Neural cell (in vitro differentiated cells): ENCODE results near the gene ZMYND11. TPM values are rescaled to one million over a fixed set of nuclear protein-coding genes. Genes with fewer than 3 reads are reported as not detected.

ENCODE experiments used
- H2AFZ ChIP-seq: fragments of 200-600, 300-800 bp; sonication (generic), shearing (Covaris generic); 2 replicates; pipeline ENCODE4 v1.6.0; 2014; ENCODE audit warnings: low read depth, mild to moderate bottlenecking, antibody characterized with exemption, low read length, moderate library complexity
- H3F3A ChIP-seq: fragments of 200-600 bp; shearing (Covaris generic); 2 replicates; pipeline ENCODE4 v1.6.1; 2016; ENCODE audit warnings: mild to moderate bottlenecking, moderate library complexity, mixed read lengths, antibody characterized with exemption, low read length; ENCODE audit not compliant: insufficient read depth, poor library complexity, severe bottlenecking
- H3K27ac ChIP-seq: fragments of 200-600, 300-800 bp; sonication (generic), shearing (Covaris generic); 2 replicates; pipeline ENCODE4 v1.5.1; 2014; ENCODE audit warnings: mild to moderate bottlenecking, low read length, moderate library complexity
- H3K27me3 ChIP-seq: fragments of 300-800, 200-600 bp; sonication (generic), shearing (Covaris generic); 2 replicates; pipeline ENCODE4 v1.6.0; 2014; ENCODE audit warnings: mild to moderate bottlenecking, low read depth, low read length, moderate library complexity; ENCODE audit not compliant: insufficient read depth
- H3K36me3 ChIP-seq: fragments of 300-800, 200-600 bp; sonication (generic), shearing (Covaris generic); 2 replicates; pipeline ENCODE4 v1.5.1; 2014; ENCODE audit warnings: mild to moderate bottlenecking, antibody characterized with exemption, low read length, moderate library complexity; ENCODE audit not compliant: insufficient read depth
- H3K4me2 ChIP-seq: fragments of 300-800, 200-600 bp; sonication (generic), shearing (Covaris generic); 2 replicates; pipeline ENCODE4 v1.6.0; 2014; ENCODE audit warnings: mild to moderate bottlenecking, low read length
- H3K4me3 ChIP-seq: fragments of 300-800, 200-600 bp; sonication (generic), shearing (Covaris generic); 2 replicates; pipeline ENCODE4 v1.5.1; 2014; ENCODE audit warnings: mild to moderate bottlenecking, low read length, moderate library complexity
- H3K79me2 ChIP-seq: fragments of 200-600 bp; shearing (Covaris generic); replicated peaks from 2 replicates; pipeline ENCODE4 v1.6.0; 2014; ENCODE audit warnings: mild to moderate bottlenecking, low read length, moderate library complexity; ENCODE audit not compliant: insufficient read depth
- H3K9ac ChIP-seq: fragments of 300-800, 200-600 bp; sonication (generic), shearing (Covaris generic); 2 replicates; pipeline ENCODE4 v1.6.1; 2016; ENCODE audit warnings: mild to moderate bottlenecking, low read length, mixed read lengths
- H3K9me2 ChIP-seq: fragments of 200-600 bp; shearing (Covaris generic); 2 replicates; pipeline ENCODE4 v1.6.1; 2016; ENCODE audit warnings: mild to moderate bottlenecking, low read length, mixed read lengths; ENCODE audit not compliant: insufficient read depth
- H3K9me3 ChIP-seq: fragments of 200-600, 300-800 bp; sonication (generic), shearing (Covaris generic); 2 replicates; pipeline ENCODE4 v1.6.1; 2016; ENCODE audit warnings: mild to moderate bottlenecking, mixed run types, low read length, moderate library complexity, mixed read lengths
- H4K20me1 ChIP-seq: fragments of 200-600 bp; shearing (Covaris generic); 2 replicates; pipeline ENCODE4 v1.6.1; 2016; ENCODE audit warnings: mild to moderate bottlenecking, mixed run types; ENCODE audit not compliant: insufficient read depth
- CTCF ChIP-seq: fragments of 450-650 bp; IDR thresholded peaks from 2 replicates; pipeline ENCODE4 v1.5.1; 2014; ENCODE audit warnings: antibody characterized with exemption, mild to moderate bottlenecking, moderate library complexity; ENCODE audit not compliant: poor library complexity, severe bottlenecking
- EP300 ChIP-seq: fragments of 450-650 bp; conservative IDR thresholded peaks from 2 replicates; pipeline ENCODE4 v1.6.1; 2014; ENCODE audit warnings: antibody characterized with exemption, mild to moderate bottlenecking, moderate library complexity; ENCODE audit not compliant: poor library complexity, severe bottlenecking
- EZH2 ChIP-seq: fragments of 200-600, 300-800 bp; shearing (Covaris generic), sonication (generic); IDR thresholded peaks from 2 replicates; pipeline ENCODE4 v1.6.1; 2014; ENCODE audit warnings: antibody characterized with exemption, low read length, borderline replicate concordance, mild to moderate bottlenecking; ENCODE audit not compliant: insufficient read depth, poor library complexity, severe bottlenecking
- MXI1 ChIP-seq: fragments of 450-650 bp; conservative IDR thresholded peaks from 2 replicates; pipeline ENCODE4 v1.6.1; 2014; ENCODE audit warnings: antibody characterized with exemption, mild to moderate bottlenecking; ENCODE audit not compliant: poor library complexity, severe bottlenecking
- POLR2AphosphoS5 ChIP-seq: IDR thresholded peaks from 2 replicates; pipeline ENCODE4 v1.6.1; 2012
- RAD21 ChIP-seq: fragments of 450-650 bp; conservative IDR thresholded peaks from 2 replicates; pipeline ENCODE4 v1.6.1; 2014; ENCODE audit warnings: antibody characterized with exemption, mild to moderate bottlenecking, moderate library complexity
- REST ChIP-seq: IDR thresholded peaks from 2 replicates; pipeline ENCODE4 v1.6.1; 2012; ENCODE audit warnings: borderline replicate concordance
- SMC3 ChIP-seq: fragments of 450-650 bp; conservative IDR thresholded peaks from 2 replicates; pipeline ENCODE4 v1.6.1; 2014; ENCODE audit warnings: antibody characterized with exemption, mild to moderate bottlenecking, moderate library complexity; ENCODE audit not compliant: poor library complexity
- TAF1 ChIP-seq: IDR thresholded peaks from 2 replicates; pipeline ENCODE4 v1.6.1; 2012; ENCODE audit warnings: low read depth
- polyA plus RNA-seq: library from polyadenylated mRNA; depleted of rRNA; stranded (reverse); fragments of >200 nt; gene quantifications from 2 replicates; pipeline ENCODE4 v1.2.3, GENCODE V29; 2014

Gene ZMYND11
- polyA plus RNA-seq, 1 donor from 2014 or later = 122 TPM

GRCh38 chr10:290026-290725 lies 154.9 kb downstream of the ZMYND11 start (continued):
- TF ChIP-seq RAD21 = no peak
- no peak for TF ChIP-seq SMC3

GRCh38 chr10:293636-294035 lies 158.4 kb downstream of the ZMYND11 start:
- no peak overlapping the region for H3K27ac ChIP-seq
- H3K4me3 ChIP-seq = no peak overlapping the region
- H3F3A ChIP-seq = no peaks in the 10 kb centered on the region
- H3K27me3 ChIP-seq = no peaks in the 10 kb centered on the region
- no peak overlapping the region for H3K9ac ChIP-seq
- no peaks in the 10 kb centered on the region for H3K36me3 ChIP-seq
- no peaks in the 10 kb centered on the region for H3K79me2 ChIP-seq
- no peak overlapping the region for H2AFZ ChIP-seq
- H3K9me2 ChIP-seq = no peaks in the 10 kb centered on the region
- TF ChIP-seq CTCF (no peak), RAD21 (no peak), SMC3 (no peak)
- no peak overlapping the region for H3K4me2 ChIP-seq
- no peaks in the 10 kb centered on the region for H3K9me3 ChIP-seq
- no peaks in the 10 kb centered on the region for H4K20me1 ChIP-seq

DNA sequence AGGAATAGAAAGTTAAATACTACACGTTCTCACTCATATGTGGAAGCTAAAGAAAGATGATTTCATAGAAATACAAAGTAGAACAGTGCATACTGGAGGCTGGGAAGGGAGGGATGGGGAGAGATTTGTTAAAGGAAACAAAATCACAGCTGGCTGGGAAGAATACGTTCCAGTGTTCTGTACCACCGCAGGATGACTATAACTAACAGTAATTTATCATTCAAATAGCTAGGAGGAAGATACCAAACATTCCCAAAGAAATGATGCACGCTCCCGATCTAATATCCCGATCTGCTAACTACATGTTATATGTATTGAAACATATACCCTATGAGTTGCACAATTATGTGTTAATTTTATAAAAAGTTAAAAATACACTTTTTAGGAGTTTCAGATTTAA lies 162.3 kb downstream of the ZMYND11 start:
- Histone ChIP-seq H3K79me2 (no peaks in the 10 kb centered on the region), H3K9me3 (no peaks in the 10 kb centered on the region), H3F3A (no peaks in the 10 kb centered on the region), H4K20me1 (no peaks in the 10 kb centered on the region), H3K36me3 (no peaks in the 10 kb centered on the region), H3K9me2 (no peaks in the 10 kb centered on the region), H3K4me3 (no peak overlapping the region), H3K4me2 (no peak overlapping the region), H2AFZ (no peak overlapping the region), H3K27me3 (no peaks in the 10 kb centered on the region), H3K27ac (no peak overlapping the region), H3K9ac (no peak overlapping the region)
- TF ChIP-seq MXI1 = no peak
- no peak for TF ChIP-seq RAD21
- no peak for TF ChIP-seq CTCF
- no peak for TF ChIP-seq EZH2
- no peak for TF ChIP-seq REST
- TF ChIP-seq POLR2AphosphoS5 = no peak
- no peak for TF ChIP-seq SMC3
- TF ChIP-seq TAF1 = no peak
- no peak for TF ChIP-seq EP300
